Uterus (tissue), 4 donors: ENCODE results near the gene C1orf210. TPM values are rescaled to one million over a fixed set of nuclear protein-coding genes. Genes with fewer than 3 reads are reported as not detected.

ENCODE experiments used
- DNase-seq, 2 donors: peaks; one replicate each; pipeline ENCODE4 v3.0.0-alpha.2; 2019 to 2020
- H3K27ac ChIP-seq, 2 donors: fragments of 200-600 bp; sonication (generic); 1 replicate in 1 of 2; 2 replicates in 1 of 2; pipeline ENCODE4 v1.5.1; 2016 to 2018
- H3K27me3 ChIP-seq, 2 donors: fragments of 200-600 bp; sonication (generic); one replicate each; pipeline ENCODE4 v1.5.1; 2018 to 2019; ENCODE audit warnings: control low read depth in 1 of 2
- H3K36me3 ChIP-seq, 2 donors: fragments of 200-600 bp; sonication (generic); one replicate each; pipeline ENCODE4 v1.5.1; 2019; ENCODE audit warnings: control low read depth in 1 of 2
- H3K4me1 ChIP-seq, 2 donors: fragments of 200-600 bp; sonication (generic); one replicate each; pipeline ENCODE4 v1.5.1; 2018 to 2019; ENCODE audit warnings: control low read depth in 1 of 2
- H3K4me3 ChIP-seq, 2 donors: fragments of 200-600 bp; sonication (generic); 1 replicate in 1 of 2; 2 replicates in 1 of 2; pipeline ENCODE4 v1.5.1; 2018 to 2019; ENCODE audit warnings: mild to moderate bottlenecking in 1 of 2
- H3K9me3 ChIP-seq, 2 donors: fragments of 200-600 bp; sonication (generic); one replicate each; pipeline ENCODE4 v1.5.1; 2019; ENCODE audit warnings: control low read depth in 1 of 2
- CTCF ChIP-seq, 4 experiments: fragments of 200-600 bp in 2 of 4; fragments of 450-650 bp in 2 of 4; sonication (generic) in 2 of 4; IDR thresholded peaks; one replicate each; pipeline ENCODE4 v1.5.1; 2016 to 2019; ENCODE audit warnings: antibody characterized with exemption in 4 of 4, mild to moderate bottlenecking in 2 of 4, moderate library complexity in 1 of 4
- POLR2A ChIP-seq, 2 donors: fragments of 450-650 bp; IDR thresholded peaks; one replicate each; pipeline ENCODE4 v1.6.1; 2016; ENCODE audit warnings: antibody characterized with exemption in 2 of 2, mild to moderate bottlenecking in 1 of 2, moderate library complexity in 1 of 2
- intact Hi-C: fragments of 100-400 bp; cut with DNase I; formaldehyde crosslinking; loops from one replicate; pipeline ENCODE4 v1.15.1; 2023; ENCODE audit warnings: low total_unique reads
- total RNA-seq, 4 donors: library from RNA; depleted of rRNA in 3 of 4; stranded (reverse); fragments of >200 nt in 3 of 4; gene quantifications; one replicate each; pipeline versions ENCODE4 v1.1.0 to v1.2.4, GENCODE V29; 2014 to 2023
- donor health status: DM: yes; HTN: yes; CAD: no.

C1orf210 gene
- total RNA-seq, 4 donors from 2014 or later, result 0.62 TPM; not detected in 3

GRCh38 chr1:43252225-43252624 is 33.2 kb downstream of the C1orf210 start:
- H3K4me3 ChIP-seq, result no peak overlapping the region
- no peaks in the 10 kb centered on the region for H3K9me3 ChIP-seq
- H3K27me3 ChIP-seq, result no peaks in the 10 kb centered on the region
- no peaks in the 10 kb centered on the region for H3K36me3 ChIP-seq
- no peak for DNase-seq
- TF ChIP-seq POLR2A (IDR thresholded peaks at IDR 0.05), result no peak
- no peak for TF ChIP-seq CTCF (IDR thresholded peaks at IDR 0.05)
- H3K27ac ChIP-seq, result no peak overlapping the region
- no peaks in the 10 kb centered on the region for H3K4me1 ChIP-seq
- intact Hi-C loops, result no loop called here

GRCh38 chr1:43251024-43251423 is 34.4 kb downstream of the C1orf210 start:
- no peak for TF ChIP-seq CTCF (IDR thresholded peaks at IDR 0.05)
- no peak overlapping the region for H3K27ac ChIP-seq
- DNase-seq, result no peak
- no peak overlapping the region for H3K4me3 ChIP-seq
- H3K9me3 ChIP-seq, result no peaks in the 10 kb centered on the region
- no peaks in the 10 kb centered on the region for H3K4me1 ChIP-seq
- intact Hi-C loops, result no loop called here
- H3K27me3 ChIP-seq, result no peaks in the 10 kb centered on the region
- H3K36me3 ChIP-seq, result no peaks in the 10 kb centered on the region

- no peak overlapping the region for H3K27ac ChIP-seq
- H3K27me3 ChIP-seq, result no peaks in the 10 kb centered on the region
- no peak overlapping the region for H3K4me3 ChIP-seq
- no peaks in the 10 kb centered on the region for H3K4me1 ChIP-seq
- no peak for DNase-seq
- no peak for TF ChIP-seq CTCF (IDR thresholded peaks at IDR 0.05)
- TF ChIP-seq POLR2A (IDR thresholded peaks at IDR 0.05), result no peak
- no peaks in the 10 kb centered on the region for H3K36me3 ChIP-seq
- no peaks in the 10 kb centered on the region for H3K9me3 ChIP-seq
- intact Hi-C loops, result no loop called here
Observed at GRCh38 chr1:43250351-43250761, 35.0 kb downstream of the C1orf210 start.

GRCh38 chr1:43247256-43247921 is 38.0 kb downstream of the C1orf210 start:
- Histone ChIP-seq H3K4me1 (no peaks in the 10 kb centered on the region), H3K27me3 (no peaks in the 10 kb centered on the region), H3K4me3 (no peak overlapping the region), H3K36me3 (no peaks in the 10 kb centered on the region), H3K27ac (no peak overlapping the region), H3K9me3 (no peaks in the 10 kb centered on the region)
- DNase-seq, result no peak
- TF ChIP-seq POLR2A (IDR thresholded peaks at IDR 0.05) (no peak), CTCF (IDR thresholded peaks at IDR 0.05) (no peak)
- intact Hi-C loops, result no loop called here

- no peak overlapping the region for H3K4me3 ChIP-seq
- TF ChIP-seq CTCF (IDR thresholded peaks at IDR 0.05) (no peak), POLR2A (IDR thresholded peaks at IDR 0.05) (no peak)
- intact Hi-C loops, result no loop called here
- H3K27ac ChIP-seq, result no peak overlapping the region
- H3K36me3 ChIP-seq, result no peaks in the 10 kb centered on the region
- H3K4me1 ChIP-seq, result no peaks in the 10 kb centered on the region
- no peaks in the 10 kb centered on the region for H3K27me3 ChIP-seq
- DNase-seq, result no peak
- no peaks in the 10 kb centered on the region for H3K9me3 ChIP-seq
Observed at GRCh38 chr1:43246466-43247213, 38.7 kb downstream of the C1orf210 start.
